Fibroblast of lung (primary cell): ENCODE measurements around the gene CDKAL1.

Source experiments
- CTCF ChIP-seq, 2 donors: IDR thresholded peaks in 1 of 2; conservative IDR thresholded peaks in 1 of 2; 1 replicate in 1 of 2; 2 replicates in 1 of 2; pipeline ENCODE4 v1.5.1; 2011 to 2012; ENCODE audit warnings: low read length in 2 of 2, control low read depth in 1 of 2, inconsistent platforms in 1 of 2, low read depth in 1 of 2, mild to moderate bottlenecking in 1 of 2
- EZH2 ChIP-seq: IDR thresholded peaks from 2 replicates; pipeline ENCODE4 v1.5.1; 2012; ENCODE audit warnings: low read length, control low read depth, mild to moderate bottlenecking; ENCODE audit errors: missing control alignments

GRCh38 chr6:20900389-20901160 is 366.3 kb downstream of the CDKAL1 start:
- TF ChIP-seq EZH2 = no peak
- TF ChIP-seq CTCF (conservative IDR thresholded peaks at IDR 0.05 in 1 of 2, IDR thresholded peaks at IDR 0.05 in 1 of 2; ENCODE audit: low read depth in 1 of 2, low read length in 2 of 2) = no peak
